ENCODE results near the gene GLDN. TPM values are rescaled to one million over a fixed set of nuclear protein-coding genes. Genes with fewer than 3 reads are reported as not detected.

GLDN gene
- total and polyA plus RNA-seq, 2 donors from 2014 or later: 0.71 to 4.0 TPM

DNA sequence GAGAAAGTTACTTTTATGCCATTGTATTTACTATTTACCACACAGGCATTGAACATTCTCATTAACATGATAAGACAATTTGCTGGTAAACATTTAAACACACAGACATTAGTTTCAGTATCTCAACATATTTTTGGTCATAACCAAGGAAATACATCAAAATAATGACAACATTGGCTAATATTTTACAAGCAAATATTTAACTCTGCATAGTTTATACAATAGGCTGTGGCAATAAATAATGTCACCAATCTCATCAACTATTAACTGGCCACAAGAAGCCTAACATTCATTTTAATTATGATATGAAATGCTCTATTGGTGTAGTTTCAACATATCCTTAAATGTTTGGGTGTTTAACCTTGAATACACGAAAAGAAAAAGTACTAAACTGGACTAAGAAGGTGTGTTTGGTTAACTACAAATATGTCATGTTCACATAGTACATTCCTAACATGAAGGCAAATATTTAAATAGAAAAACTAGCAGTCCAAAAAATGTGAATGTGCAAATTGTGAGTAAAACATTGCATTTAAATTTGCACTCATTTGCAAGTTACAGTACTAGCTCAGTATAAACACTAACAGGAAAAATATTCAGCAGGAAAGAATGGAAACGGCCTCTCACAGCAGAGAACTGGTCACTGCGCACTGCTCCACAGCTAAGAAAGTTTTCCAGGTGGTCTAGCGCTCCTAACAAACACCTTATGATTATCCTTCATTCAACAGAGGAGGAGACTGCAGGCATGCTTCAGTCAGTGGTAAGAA lies 106.6 kb downstream of the GLDN start:
- H3K4me1 ChIP-seq (ENCODE audit: control insufficient read depth in 2 of 3, insufficient read depth in 2 of 3, low read depth in 1 of 3, low read length in 3 of 3): no peaks in the 10 kb centered on the region
- no peak for FAIRE-seq
- intact Hi-C loops (cut with DNase I): no loop called here
- H3K4me3 ChIP-seq (ENCODE audit: low read length in 3 of 3): no peak overlapping the region
- H3K36me3 ChIP-seq (ENCODE audit: control insufficient read depth in 2 of 3, insufficient read depth in 3 of 3, low read length in 3 of 3): peaks cover 0 to 35% (median 14%) of the 10 kb centered on the region in 3 donors
- TF ChIP-seq CTCF (IDR thresholded peaks at IDR 0.05; ENCODE audit: borderline replicate concordance, extremely low read depth, insufficient read depth): no peak
- H3K27me3 ChIP-seq (ENCODE audit: control insufficient read depth, insufficient read depth, low read length): no peaks in the 10 kb centered on the region
- DNase-seq: no peak
- H3K9me3 ChIP-seq (ENCODE audit: control insufficient read depth in 2 of 3, insufficient read depth in 1 of 3, low read length in 3 of 3): no peaks in the 10 kb centered on the region
- no peak overlapping the region for H3K9ac ChIP-seq (ENCODE audit: low read length in 3 of 3)
- no peak overlapping the region for H3K27ac ChIP-seq (ENCODE audit: low read depth in 2 of 2, low read length in 2 of 2)

DNA sequence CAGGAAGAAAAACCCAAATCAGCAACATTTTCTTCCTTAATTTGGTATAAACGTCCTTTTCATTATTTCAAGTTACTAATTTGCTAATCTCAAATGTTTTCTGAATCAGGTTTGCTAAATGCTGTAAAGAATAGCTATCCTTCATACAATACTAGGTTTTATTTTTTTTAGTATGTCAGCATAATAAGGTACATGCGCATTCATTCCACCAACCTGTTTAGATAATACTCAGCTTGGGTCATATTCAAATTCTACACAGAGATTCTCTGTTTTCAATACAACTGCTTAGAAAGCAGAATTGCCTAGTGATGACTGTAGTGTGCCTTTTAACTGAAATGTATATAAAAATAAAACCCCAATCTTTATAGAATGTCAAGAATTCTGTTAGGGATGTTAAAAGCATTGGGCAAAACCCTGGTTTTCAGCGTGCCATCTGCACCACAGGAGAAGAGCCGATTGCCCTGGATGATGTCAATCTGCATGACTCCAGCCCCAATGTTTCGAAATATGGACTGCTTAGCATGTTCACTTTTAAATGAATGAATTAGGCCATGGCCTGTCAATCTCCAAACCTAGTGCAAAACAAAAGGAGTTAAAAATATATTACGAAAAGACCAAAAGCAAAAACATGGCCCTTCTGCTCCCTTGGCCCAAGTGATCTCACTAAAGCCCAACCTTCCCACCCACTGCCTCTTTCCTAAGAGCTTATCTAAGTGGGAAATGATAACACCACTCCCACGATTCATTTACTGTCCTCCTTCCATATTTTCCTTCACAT lies 107.4 kb downstream of the GLDN start:
- Histone ChIP-seq H3K4me3 (ENCODE audit: low read length in 3 of 3) (no peak overlapping the region), H3K36me3 (ENCODE audit: control insufficient read depth in 2 of 3, insufficient read depth in 3 of 3, low read length in 3 of 3) (peaks cover 0 to 40% (median 14%) of the 10 kb centered on the region in 3 donors), H3K27ac (ENCODE audit: low read depth in 2 of 2, low read length in 2 of 2) (no peak overlapping the region), H3K27me3 (ENCODE audit: control insufficient read depth, insufficient read depth, low read length) (no peaks in the 10 kb centered on the region), H3K9ac (ENCODE audit: low read length in 3 of 3) (no peak overlapping the region), H3K9me3 (ENCODE audit: control insufficient read depth in 2 of 3, insufficient read depth in 1 of 3, low read length in 3 of 3) (no peaks in the 10 kb centered on the region), H3K4me1 (ENCODE audit: control insufficient read depth in 2 of 3, insufficient read depth in 2 of 3, low read depth in 1 of 3, low read length in 3 of 3) (no peaks in the 10 kb centered on the region)
- intact Hi-C loops (cut with DNase I): no loop called here
- FAIRE-seq (no peak), DNase-seq (no peak)
- TF ChIP-seq CTCF (IDR thresholded peaks at IDR 0.05; ENCODE audit: borderline replicate concordance, extremely low read depth, insufficient read depth): no peak

GRCh38 chr15:51450001-51450400 lies 108.5 kb downstream of the GLDN start:
- no peak for TF ChIP-seq CTCF (IDR thresholded peaks at IDR 0.05; ENCODE audit: borderline replicate concordance, extremely low read depth, insufficient read depth)
- Histone ChIP-seq H3K4me1 (ENCODE audit: control insufficient read depth in 2 of 3, insufficient read depth in 2 of 3, low read depth in 1 of 3, low read length in 3 of 3) (no peaks in the 10 kb centered on the region), H3K9ac (ENCODE audit: low read length in 3 of 3) (no peak overlapping the region), H3K27me3 (ENCODE audit: control insufficient read depth, insufficient read depth, low read length) (no peaks in the 10 kb centered on the region), H3K9me3 (ENCODE audit: control insufficient read depth in 2 of 3, insufficient read depth in 1 of 3, low read length in 3 of 3) (no peaks in the 10 kb centered on the region), H3K36me3 (ENCODE audit: control insufficient read depth in 2 of 3, insufficient read depth in 3 of 3, low read length in 3 of 3) (peaks cover 0 to 43% (median 14%) of the 10 kb centered on the region in 3 donors), H3K27ac (ENCODE audit: low read depth in 2 of 2, low read length in 2 of 2) (no peak overlapping the region), H3K4me3 (ENCODE audit: low read length in 3 of 3) (no peak overlapping the region)
- DNase-seq: no peak
- FAIRE-seq: no peak
- intact Hi-C loops (cut with DNase I): no loop called here

Small RNA genes lying within 50 kb of the gene (microRNA-seq; reads per million reads assigned to microRNA genes)
- gene MIR7973-1 (not detected), gene MIR7973-2 (not detected)

Other genes with a start within 250 kb of the GLDN start
- gene TNFAIP8L3, start 246.7 kb upstream of the GLDN start, total RNA-seq: 8.9 TPM
- gene TNFAIP8L3, start 246.7 kb upstream of the GLDN start, polyA plus RNA-seq (ENCODE audit: insufficient read depth, low read depth, low replicate concordance): 2.4 TPM
- 0.50 TPM for gene CYP19A1, start 3.1 kb upstream of the GLDN start, total RNA-seq
- not detected for gene CYP19A1, start 3.1 kb upstream of the GLDN start, polyA plus RNA-seq (ENCODE audit: insufficient read depth, low read depth, low replicate concordance)

All from kidney (tissue), 14 donors.